GM19372 (cell line): Measurements from ENCODE around the gene DYDC2.
"Not testable (repeated sequence)": the region's sequence is repeated elsewhere in the genome, so short reads cannot be mapped to it uniquely, and the experiment has no call there.

Experiments used
- ATAC-seq: cut with Tn5 transposase; IDR thresholded peaks from one replicate; pipeline ENCODE4 v1.9.1; 2021; ENCODE audit warnings: mild to moderate bottlenecking, low read depth, moderate library complexity; ENCODE audit not compliant: unreplicated experiment

DYDC2 gene

DNA sequence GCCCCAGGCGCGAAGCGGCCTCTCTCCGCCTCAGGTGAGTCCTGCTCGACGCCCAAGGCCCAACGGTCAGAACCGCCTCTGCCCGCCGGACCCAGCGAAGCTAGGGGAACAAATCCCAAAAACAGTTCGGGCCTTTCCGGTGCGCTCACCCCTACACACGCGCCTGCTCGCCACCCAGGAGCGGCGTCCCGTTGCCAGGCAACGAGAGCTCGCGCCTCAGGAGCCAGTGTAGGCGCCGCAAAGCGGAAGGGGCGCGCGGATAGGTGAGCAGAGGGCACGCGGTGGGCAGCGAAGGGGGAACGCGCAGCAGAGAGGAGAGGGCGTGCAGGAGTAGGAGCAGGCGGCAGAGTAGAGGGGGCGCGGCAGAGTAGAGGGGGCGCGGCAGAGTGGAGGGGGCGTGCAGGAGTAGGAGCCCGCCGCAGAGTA is at the start of gene DYDC2, which contains the start of gene DYDC1:
Gene DYDC2 (plus strand): TSS at position 219 of the 426 bp plus-strand sequence. CDS start 5,663 bp downstream, outside the sequence.
Gene DYDC1 (minus strand): TSS at position 193 of the 426 bp plus-strand sequence. CDS start 4,154 bp downstream, outside the sequence.
- ATAC-seq: peak; percentile 74

GRCh38 chr10:80313523-80313922 is 43.1 kb upstream of the DYDC2 start:
- no peak for ATAC-seq

DNA sequence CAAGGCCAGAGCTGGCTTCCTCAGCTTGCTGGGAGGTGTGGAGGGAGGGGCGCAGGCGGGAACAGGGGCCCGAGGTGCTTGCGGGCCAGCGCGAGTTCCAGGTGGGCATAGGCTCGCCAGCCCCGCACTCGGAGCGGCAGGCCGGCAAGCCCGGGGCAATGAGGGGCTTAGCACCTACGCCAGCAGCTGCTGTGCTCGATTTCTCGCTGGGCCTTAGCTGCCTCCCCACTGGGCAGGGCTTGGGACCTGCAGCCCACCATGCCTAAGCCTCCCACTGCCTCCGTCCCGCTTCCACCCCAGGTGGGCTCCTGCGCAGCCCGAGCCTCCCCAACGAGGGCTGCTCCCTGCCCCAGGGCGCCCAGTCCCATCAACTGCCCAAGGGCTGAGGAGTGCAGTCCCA is 41.2 kb upstream of the DYDC2 start:
- ATAC-seq: no peak

DNA sequence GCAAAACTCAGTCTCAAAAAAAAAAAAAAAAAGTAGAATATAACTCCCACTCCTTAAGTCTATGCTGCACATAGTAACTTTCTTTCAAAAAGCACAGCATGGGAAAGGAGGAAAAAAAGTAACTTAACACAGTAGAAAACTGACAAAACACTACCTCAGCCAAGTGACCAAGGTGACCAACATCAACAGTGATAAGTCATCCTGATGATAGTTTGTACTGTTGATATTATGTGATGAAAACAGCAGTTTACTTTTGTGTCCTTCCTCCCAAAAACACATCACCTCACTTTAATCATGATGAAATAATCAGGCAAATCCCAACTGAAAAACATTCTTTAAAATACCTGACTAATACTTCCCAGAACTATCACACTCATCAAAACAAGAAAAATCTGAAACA is 37.8 kb upstream of the DYDC2 start:
- no peak for ATAC-seq

GRCh38 chr10:80319318-80319717 is 37.3 kb upstream of the DYDC2 start:
- no peak for ATAC-seq

GRCh38 chr10:80319725-80320290 is 36.8 kb upstream of the DYDC2 start:
- no peak for ATAC-seq

DNA sequence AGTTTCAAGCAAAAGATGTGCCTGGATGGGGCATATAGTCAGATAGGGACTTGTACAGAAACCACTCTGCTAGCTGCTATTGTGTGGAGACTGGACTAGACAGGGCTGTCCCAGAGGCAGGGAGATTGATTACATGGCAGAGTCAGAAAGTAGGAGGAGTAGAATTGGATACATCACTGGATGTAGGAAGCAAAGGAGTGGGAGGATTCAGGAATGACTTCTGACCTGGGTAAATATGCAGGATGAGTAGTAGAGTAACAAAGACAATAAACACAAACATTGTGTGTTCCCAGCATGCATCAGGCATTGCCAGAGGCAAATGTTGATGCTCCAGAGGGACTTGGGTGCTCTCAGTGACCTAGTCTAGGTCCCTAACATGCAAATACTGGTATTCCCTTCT is 36.2 kb upstream of the DYDC2 start:
- ATAC-seq: no peak

DNA sequence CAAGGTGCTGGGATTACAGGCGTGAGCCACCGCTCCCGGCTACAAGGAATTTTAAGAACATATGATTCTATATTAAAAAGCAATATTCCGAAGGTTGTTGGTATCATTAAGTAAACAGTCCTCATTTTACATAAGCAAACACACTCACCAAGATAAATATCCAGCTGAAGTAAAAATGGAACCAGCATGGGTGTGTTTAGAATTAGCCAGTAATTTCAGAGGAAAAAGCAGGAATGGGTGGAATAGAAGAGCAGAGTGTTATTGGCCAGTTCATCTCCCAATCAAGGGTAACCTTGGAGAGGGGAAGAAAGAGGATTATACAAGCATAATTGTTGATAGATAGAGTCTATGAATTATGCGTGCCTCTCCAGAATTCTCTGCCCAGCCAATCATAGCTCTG is 35.4 kb upstream of the DYDC2 start:
- no peak for ATAC-seq

DNA sequence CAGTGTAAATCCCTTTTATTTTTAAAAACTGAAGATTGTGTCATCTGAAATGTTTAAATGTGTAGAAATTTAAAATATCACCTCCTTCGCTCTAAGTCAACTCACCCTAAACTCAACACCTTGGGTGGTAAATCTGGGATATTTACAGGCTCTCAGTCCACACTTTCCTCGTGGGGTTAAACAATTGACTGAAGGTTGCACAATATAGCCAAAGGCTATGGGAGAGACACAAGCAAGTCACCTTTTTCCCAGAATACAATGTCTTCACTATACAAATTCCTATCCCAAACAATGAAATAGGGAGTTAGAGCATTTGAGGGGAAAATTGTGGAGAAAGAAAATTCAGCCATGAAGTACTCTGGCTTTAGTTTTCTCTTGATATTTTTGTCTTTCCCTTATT is 34.4 kb upstream of the DYDC2 start:
- no peak for ATAC-seq

DNA sequence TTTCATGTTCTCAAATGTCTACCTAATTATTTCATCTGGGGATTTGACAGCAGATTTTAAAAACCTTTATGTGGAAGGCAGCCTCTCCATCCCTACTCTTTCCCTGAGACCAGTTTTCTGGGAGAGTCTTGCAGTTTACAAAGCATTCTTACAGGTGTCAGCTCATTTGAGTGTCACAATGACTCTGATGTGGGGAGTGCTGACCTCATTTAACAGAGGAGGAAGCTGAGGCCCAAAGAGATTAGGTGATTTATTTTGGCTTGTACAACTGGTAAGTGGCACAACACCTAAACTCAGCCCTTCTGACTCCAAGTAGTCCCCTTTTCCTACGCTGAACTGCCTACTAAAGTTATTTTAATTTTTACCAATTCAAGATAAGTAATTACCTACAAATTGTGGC is 33.9 kb upstream of the DYDC2 start:
- ATAC-seq: no peak

- ATAC-seq: no peak
Observed at GRCh38 chr10:80323311-80323710, 33.3 kb upstream of the DYDC2 start.

- no peak for ATAC-seq
Observed at GRCh38 chr10:80324086-80324485, 32.5 kb upstream of the DYDC2 start.

GRCh38 chr10:80324891-80325364 is 31.7 kb upstream of the DYDC2 start:
- no peak for ATAC-seq

- ATAC-seq: no peak
Observed at GRCh38 chr10:80333983-80334382, 22.6 kb upstream of the DYDC2 start.

DNA sequence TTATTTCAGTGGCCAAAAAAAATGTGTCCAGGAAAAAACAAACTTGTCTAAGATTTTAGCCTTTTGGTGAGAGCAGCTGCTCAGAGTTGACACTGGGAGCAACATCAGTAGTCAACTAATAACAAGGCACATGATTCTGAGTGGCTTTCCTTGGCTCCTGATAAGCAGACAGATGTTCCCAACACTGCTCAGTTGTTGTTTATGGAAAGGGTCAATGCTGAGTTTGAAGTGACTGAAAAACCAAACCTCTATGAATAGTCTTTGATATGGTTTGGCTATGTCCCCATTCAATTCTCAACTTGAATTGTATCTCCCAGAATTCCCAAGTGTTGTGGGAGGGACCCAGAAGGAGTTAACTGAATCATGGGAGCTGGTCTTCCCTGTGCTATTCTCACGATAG is 12.3 kb upstream of the DYDC2 start:
- ATAC-seq: no peak

DNA sequence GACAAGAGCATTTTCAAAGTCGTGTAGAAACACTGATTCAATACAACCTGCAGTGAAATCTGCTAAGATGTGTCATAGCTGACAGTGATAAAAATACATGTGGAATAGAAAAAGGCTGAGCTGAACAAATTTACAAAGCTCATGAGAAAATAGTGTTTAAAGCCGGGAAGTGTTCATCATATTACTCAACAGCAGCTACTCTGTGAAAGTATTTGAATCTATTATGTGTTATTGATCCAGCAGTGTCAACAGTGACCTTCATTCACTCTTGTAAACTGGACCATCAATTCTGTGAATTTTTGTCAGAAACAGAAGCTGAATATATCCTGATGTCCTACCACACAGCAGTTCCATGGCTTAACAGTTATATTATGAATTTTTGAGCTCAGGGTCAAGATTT is 11.7 kb upstream of the DYDC2 start:
- ATAC-seq: no peak

- no peak for ATAC-seq
Observed at GRCh38 chr10:80350251-80350650, 6.3 kb upstream of the DYDC2 start.

DNA sequence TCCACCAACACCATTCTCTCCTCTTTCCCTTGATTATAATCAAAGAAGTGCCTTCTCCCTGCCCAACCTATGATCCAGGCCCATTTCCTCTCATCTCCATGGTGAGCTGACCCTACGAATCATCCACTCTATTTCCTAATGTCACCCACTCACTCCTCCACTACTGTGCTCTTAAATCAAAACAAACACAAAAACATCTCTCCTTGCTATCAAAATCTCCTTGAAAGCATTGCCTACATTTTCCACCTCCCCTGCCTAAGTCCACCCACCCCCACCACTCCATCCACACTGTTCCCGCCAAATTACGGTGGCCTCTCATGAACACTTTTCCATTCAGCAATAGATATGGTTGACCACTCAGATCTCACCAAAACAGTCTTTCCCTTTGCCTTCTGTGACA is 5.4 kb upstream of the DYDC2 start:
- no peak for ATAC-seq

- no peak for ATAC-seq
Observed at GRCh38 chr10:80356989-80357850, 639 bp downstream of the DYDC2 start.

- ATAC-seq: no peak
Observed at GRCh38 chr10:80357851-80358125, 1.2 kb downstream of the DYDC2 start.

GRCh38 chr10:80358925-80359324 is 2.3 kb downstream of the DYDC2 start:
- not testable (repeated sequence) for ATAC-seq

GRCh38 chr10:80359644-80360043 is 3.1 kb downstream of the DYDC2 start:
- ATAC-seq: no peak
